Mesodermal cell (in vitro differentiated cells): ENCODE results near the gene PERCC1.

Source experiments
- H3K27ac ChIP-seq: 2 replicates; pipeline ENCODE4 v1.7.0; 2013; ENCODE audit warnings: mild to moderate bottlenecking, low read depth, low read length, moderate library complexity; ENCODE audit not compliant: severe bottlenecking
- H3K36me3 ChIP-seq: 2 replicates; pipeline ENCODE4 v1.7.1; 2013; ENCODE audit warnings: mild to moderate bottlenecking, low read length, moderate library complexity; ENCODE audit not compliant: control insufficient read depth, insufficient read depth
- H3K4me1 ChIP-seq: one replicate; pipeline ENCODE4 v1.7.1; 2013; ENCODE audit warnings: mild to moderate bottlenecking, low read length; ENCODE audit not compliant: insufficient read depth, control insufficient read depth, poor library complexity, severe bottlenecking
- H3K4me3 ChIP-seq: 2 replicates; pipeline ENCODE4 v1.7.0; 2013; ENCODE audit warnings: low read length, control low read depth, mild to moderate bottlenecking; ENCODE audit not compliant: insufficient read depth, poor library complexity, severe bottlenecking; ENCODE audit errors: extremely low read depth
- H3K9me3 ChIP-seq: 2 replicates; pipeline ENCODE4 v1.7.1; 2013; ENCODE audit warnings: mild to moderate bottlenecking, low read length, moderate library complexity; ENCODE audit not compliant: control insufficient read depth
- WGBS, 2 experiments: methylation state at CpG; one replicate each; pipeline ENCODE4 v1.1.5; 2013; ENCODE audit warnings: missing lambda C conversion rate in 2 of 2; ENCODE audit not compliant: insufficient coverage in 2 of 2; 5-methylcytosine and 5-hydroxymethylcytosine counted together

Gene PERCC1

GRCh38 chr16:1481906-1482835, 51.3 kb downstream of the PERCC1 start:
- Histone ChIP-seq H3K27ac (no peak overlapping the region), H3K36me3 (no peaks in the 10 kb centered on the region), H3K4me3 (no peak overlapping the region), H3K9me3 (peaks cover 7% of the 10 kb centered on the region), H3K4me1 (no peaks in the 10 kb centered on the region)
- WGBS, 2 experiments, result 86 to 88% methylated on average over 23 to 26 of the region's 28 CpGs
